Stimulated activated CD4-positive, alpha-beta T cell treated with anti-CD3 and anti-CD28 coated beads, Interleukin-4, amount 100 ng/mL, for 1 hour (primary cell): Measurements from ENCODE around the gene ABTB2.

Experiments
- DNase-seq: peaks from one replicate; pipeline ENCODE4 v3.0.0-alpha.2; 2020

Gene ABTB2

DNA sequence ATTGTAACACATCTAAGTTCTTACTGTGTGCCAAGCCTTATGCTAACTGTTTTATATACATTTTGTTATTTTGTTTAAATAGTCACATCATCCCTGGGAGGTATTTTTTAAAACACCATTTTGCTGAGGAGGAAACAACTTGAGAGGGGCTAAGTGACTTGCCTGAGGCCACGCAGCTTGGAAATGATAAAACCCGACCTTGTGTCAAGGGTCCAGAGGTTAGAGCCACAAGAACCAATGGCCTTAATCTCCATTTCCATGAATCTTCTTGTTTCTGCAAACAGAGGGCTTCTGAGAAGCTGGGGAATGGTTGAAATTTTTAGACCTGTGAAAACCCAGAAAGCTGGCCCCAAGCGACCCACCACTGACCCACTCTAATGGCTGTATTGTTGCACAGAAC, 16.7 kb downstream of the ABTB2 start:
- no peak for DNase-seq

DNA sequence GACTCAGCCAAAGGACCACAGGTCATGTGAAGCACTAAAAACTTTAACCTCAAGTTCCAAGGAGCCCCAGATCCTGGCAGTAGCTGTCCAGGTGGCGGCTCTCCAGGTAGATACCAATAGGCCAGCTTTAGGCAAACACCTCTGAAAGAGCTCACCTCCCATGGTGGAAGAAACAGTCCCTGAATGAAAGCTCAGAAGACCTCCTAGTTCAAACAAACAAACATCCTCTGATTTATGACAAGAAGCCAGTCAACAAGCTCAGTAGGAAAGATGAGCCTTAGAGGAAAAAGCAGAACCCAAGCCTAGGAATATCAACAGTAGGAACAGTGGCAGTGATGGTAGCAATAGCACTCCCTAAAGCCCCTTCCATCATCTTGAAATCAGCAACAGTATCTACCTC, 17.2 kb downstream of the ABTB2 start:
- DNase-seq = no peak

DNA sequence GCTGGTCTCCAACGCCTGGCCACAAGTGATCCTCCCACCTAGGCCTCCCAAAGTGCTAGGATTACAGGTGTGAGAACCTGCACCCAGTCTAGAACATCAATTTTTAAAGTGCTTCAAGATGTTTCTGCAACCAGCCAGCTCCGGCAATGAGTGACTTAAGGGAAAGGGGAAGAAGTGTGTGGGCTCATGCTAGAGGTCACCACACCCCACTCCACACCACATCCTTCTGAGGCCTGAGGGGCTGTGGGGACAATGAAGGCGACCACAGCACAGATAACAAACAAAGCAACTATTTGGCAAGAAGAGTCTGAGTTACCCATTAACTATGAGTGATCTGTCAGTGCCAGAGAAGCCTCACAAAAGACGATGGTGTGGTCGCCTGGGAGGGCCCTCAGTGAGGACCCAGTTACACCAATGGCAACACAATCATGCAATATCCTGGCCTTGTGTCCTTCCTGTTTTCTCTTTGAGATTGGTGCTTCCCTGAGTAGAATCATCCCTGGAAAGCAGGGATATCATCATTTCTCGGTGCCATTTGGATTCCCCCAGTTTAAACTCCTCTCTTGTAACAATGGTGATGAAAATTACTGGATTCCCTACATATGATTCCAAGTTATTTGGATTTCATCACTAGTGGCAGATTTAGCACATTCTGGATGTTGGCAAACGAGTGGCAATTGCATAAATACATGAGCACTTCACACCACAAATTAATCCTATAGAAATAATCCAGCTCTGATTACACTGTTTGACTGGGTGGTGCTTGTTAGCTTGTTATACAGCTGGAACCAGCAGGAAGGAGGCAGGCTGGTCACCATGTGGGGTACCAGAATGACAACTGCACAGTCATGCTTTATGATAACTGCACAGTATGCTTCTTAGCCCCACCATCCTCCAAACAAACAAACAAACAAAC, 18.4 kb downstream of the ABTB2 start:
- no peak for DNase-seq

DNA sequence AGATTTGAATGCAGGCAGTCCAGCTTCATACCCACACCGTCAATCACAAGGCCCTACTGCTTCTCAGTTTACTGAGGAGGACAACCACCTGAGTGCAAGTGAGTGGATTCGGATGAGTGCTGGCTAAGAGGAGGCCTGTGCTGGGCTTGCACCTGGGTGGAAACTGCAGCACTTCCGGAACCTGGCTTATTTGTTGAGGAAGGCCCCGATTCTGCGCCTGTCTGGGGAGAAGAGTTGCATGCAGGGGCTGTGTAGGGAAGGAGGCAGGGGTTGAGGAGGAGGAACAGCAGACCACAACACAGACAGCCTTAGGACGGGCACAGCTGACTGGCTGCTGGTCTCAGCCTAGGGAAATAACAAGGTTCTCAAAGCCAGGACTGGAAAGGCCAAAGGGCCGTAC, 20.8 kb downstream of the ABTB2 start:
- no peak for DNase-seq

DNA sequence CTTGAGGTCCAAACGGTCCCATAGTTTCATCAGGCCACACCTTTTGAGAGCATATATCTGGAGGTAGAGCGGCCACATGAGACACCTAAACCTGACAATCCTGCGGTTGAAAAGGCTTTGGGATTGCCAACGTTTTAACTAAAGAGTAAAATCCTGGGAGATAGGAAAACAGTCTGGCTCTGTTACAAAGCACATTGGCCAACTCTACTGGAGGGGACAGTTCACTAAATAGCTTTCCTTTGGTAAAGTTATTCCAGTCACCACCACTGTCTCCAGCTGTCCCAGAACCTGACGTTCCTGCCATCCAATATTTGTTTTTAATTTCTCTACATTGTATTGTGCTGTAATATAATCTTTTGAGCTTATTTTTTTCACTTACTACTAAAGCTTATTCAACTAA, 22.0 kb downstream of the ABTB2 start:
- DNase-seq = no peak

DNA sequence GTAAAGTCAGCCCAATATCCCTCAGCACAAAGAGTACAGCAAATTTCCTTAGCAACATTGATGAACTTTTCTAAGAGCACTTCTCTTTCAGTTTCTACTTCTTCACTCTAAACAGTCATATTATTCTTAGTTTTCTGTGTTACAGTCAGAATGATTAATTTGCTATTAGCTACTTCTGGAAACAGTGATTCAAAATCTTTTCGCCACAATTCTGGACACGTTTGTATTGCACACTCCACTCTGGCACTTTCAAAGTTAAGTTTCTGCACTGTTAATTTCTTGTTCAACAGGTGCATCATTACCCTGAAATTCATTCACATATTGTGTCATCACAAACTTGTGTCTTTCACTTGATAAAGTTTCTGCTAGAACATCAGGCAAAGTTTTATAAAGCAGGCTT, 22.5 kb downstream of the ABTB2 start:
- DNase-seq = no peak

DNA sequence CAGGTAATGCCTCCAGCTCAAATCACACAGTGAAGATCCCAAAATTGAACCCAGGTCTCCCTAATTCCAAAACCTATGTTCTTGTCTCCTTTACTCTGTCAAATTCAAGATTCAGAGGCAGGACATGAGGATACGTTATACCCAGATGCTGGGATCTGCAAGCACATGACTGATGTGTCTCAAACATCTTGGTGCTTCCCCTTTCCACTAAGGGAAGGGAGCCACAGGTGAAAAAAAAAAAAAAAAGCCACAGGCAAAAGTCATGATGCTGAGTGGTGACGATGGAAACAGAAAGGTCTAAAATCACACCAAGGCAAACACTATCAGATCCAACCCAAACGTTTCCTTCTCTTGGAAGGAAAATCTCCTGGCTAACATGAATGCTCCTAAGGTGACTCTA, 24.0 kb downstream of the ABTB2 start:
- no peak for DNase-seq

DNA sequence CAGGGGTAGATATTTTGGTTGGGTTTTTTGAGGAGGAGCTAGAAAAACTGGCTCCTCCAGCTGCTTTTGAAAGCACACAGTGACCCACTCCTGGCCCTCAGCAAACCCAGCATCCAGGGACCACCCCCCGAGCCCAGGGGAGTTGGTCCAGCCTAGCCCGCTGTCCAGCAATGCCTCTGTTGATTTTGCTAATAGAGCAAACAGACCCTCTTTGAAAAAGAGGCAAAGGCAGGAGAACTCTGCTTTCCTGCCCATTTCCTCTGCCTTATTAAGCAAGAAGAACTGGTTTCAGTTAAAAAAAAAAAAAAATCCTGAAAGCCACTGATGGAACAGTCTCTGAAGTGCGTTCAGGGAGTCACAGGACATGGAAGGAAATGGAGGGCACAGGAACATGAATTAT, 25.3 kb downstream of the ABTB2 start:
- no peak for DNase-seq

DNA sequence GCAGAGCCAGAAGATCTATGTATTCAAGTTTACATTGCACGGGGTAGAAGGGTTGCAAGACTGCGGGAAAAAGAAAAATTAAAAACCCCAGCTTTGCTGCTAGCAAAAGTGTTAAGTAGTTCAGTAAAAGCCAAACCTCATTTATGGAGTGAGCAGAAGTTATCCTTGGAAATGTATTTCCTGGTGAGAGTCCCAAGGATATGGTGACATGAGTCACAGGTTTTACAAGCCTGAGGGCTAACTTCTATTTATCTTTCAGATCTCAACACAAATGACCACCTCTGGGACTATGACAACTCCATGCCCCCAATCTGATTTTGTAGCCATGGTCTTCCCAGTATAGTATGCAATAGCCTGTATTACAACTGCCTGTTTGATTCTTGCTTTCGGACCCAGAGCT, 26.1 kb downstream of the ABTB2 start:
- no peak for DNase-seq

DNA sequence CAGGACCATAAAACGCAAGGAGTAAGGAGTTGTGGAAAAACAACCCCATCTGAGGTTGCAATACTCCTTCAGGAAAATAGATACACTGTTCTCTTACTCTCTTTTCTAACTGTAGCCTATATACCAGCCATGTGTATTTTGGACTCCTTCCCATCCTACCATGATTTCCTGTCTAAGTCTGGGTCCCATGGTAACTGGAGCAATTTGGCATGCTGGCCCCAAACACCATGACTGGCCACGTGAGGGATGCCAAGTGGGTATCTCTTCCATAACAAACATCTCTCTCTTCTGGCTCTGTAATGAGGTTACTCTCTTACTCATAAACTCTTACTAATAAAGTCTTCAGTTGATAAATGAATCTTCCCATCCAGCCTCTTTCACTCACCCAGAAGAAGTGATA, 26.5 kb downstream of the ABTB2 start:
- DNase-seq = no peak

DNA sequence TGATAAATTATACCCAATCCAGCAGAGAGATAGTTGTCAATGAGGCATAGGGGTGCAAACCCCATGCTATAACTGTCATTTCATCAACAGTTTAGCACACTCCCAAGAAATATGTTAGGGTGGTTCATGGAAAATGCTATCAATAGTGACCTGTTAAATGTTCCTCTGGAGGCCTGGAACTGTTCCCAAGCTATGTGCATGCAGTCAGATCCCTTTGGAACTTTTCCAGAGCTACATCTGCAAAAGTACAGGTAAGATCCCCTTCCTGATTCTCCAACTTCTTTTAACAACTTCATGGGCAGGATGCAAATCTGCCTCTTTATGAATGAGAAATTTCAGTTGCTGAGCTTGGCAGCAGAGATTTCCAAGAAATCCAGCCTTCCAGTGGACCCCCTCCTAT, 27.2 kb downstream of the ABTB2 start:
- no peak for DNase-seq

DNA sequence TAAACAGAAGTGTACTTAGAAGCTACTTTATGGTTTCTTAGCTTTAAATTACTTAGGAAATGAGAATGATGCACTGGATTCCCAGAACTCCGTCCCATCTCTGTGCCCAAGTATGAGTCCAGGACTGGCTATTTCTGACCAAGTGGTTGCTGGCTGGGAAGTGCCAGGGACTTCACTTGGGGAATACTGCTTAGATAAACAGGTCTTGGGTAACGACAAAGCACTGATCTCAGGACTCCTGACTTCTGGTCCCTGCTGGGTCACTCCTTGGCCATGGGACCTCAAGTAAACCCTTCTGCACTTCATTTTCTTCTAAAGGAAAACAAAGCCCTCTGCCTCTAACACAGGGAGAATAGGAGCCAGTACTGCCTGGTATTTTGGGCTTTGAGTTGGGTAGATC, 27.9 kb downstream of the ABTB2 start:
- DNase-seq = no peak

DNA sequence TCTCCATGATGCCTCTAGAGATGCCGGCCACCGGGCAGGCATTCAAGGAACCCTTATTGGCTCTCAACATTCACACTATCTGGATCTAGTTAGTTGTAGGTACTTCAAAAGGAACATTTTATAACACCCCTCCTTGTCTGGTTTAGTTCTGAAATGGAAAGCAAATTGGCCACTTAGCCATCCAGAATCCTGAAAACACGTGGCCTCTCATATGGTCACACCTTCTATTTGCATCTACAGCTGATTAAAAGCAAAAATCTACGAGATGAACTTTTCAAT, 29.2 kb downstream of the ABTB2 start:
- no peak for DNase-seq

DNA sequence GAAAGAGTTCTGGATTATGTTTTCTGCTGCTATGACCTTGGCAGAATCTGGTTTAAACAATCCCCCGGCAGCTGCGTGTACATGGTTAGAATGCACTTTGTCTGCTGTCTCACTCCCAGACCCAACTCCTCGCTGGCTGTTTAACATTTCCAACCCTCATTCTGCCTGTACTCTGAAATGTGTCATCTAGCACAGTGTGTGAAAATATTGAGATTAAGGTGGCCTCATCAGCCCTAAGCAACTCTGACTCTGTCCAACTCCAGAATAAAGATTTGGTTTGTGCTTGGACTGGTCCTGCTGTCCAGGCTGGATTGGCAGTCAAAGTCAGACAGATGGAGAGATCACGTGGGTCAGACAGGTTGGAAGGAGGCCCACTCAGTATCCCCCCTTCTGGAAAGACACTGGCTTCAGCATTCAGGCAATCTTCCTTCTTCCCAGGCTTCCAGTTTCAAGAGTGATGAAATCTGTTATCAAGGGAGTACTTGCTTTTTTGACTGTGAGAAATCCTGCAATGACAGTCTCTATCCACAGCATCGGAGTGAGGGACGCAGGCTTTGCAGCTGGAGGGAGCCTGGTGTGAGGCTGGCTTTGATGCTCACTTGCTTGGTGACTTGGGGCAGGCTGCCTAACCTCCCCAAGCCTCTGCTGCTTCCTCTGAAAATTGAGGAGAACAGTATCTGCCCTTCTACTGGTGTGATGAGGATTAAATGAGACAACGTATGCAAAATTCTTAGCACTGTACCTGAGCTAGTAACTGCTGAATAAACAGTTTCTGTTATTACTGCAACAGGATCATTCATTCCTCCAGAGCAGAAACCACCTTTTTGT, 29.8 kb downstream of the ABTB2 start:
- DNase-seq = no peak

DNA sequence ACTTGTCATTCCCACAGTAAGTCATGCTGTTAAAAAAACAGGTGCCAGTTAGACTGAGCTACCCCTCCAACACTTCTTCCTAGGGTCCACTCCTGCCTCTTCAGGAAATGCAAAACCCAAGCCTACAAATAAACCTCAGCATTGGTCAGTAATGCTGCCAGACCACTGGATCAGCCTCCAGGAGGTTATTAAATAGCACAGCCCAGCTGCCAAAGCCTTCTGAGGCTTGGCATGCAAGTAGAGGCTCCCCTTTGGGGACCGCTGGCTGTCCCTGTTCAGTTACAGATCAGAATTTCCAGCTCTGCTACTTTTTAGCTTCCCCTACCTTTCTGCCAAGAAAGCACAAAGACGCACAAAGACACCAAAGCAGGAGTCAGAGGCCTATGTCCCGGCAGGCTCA, 33.3 kb downstream of the ABTB2 start:
- DNase-seq = no peak

DNA sequence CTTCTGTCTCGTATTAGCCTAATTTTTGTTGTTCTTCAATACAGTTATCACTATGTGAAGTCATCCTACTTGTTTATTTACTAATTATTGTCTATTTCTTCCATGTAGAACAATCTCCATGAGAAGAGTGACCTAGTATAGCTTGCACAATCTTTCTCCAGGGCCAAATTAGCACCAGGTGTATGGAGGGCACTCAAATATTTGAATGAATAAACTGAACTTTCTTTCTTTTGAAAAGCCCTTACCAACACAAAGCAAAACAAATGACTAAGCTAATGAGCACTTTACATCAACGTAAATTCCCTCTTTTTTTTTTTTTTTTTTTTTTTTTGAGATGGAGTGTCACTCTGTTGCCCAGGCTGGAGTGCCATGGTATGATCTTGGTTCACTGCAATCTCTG, 34.2 kb downstream of the ABTB2 start:
- DNase-seq = no peak

DNA sequence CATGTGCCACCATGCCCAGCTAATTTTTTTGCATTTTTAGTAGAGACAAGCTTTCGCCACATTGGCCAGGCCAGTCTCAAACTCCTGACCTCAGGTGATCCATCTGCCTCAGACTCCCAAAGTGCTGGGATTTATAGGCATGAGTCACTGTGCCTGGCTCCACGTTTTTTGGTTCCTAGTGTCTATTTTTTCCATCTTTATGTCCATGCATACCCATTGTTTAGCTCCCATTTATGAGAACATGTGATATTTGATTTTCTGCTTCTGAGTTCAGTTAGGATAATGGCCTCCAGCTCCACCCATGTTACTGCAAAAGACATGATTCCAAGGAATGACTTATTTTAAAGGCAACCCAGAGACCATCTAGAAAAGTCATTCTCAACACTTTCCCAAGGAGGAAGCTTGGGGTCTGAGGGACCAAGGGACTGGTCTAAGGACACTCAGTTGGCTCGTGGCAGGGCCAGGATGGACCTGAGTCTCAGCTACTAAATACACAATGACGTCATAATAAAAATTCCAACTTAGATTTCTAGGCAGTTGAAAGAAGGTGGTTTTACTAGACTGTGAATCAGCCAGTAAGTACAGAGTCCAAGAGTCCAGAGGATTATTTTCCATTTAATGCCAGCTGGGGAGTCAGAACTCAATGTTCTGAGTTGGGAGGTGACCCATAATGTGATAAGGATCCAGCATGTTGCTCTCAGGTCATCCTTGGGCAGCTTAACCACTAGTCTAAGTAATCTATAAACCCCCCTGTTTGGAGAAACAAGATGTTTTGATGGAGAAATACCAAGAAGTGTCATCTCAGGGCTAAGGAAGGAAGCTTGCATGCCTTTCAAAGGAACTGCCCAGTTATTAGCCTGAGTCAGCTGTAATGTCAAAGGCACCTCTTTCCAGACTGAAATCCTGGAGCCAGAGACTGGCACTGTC, 39.4 kb downstream of the ABTB2 start:
- no peak for DNase-seq

DNA sequence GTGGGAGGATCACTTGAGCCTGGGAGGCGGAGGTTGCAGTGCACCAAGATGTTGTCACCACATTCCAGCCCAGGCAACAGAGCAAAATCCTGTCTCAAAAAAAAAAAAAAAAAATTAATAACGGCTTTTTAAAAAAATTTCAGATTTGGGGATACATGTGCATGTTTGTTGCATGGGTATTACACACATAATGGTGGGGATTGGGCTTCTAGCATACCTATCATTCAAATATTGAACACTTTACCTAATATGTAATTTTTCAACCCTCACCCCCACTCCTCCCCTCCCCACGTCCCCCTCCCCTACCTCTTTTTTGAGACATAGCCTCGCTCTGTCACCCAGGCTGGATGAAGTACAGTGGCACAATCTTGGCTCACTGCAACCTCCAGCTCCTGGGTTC, 40.1 kb downstream of the ABTB2 start:
- no peak for DNase-seq

DNA sequence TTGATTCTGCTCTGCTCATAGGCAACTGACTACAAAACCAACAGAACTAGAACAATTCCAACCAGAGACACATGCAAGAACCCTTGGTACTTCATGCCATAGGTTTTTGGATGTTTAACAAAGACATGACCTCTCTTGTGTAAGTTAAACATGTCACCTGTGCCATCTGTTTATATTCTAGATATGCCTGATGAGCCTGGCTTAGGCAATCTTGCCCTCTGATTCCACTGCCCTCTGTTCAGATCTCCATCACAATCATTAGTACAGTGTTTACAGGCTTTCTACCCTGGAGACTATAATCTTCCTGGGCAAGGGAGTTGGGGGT, 40.8 kb downstream of the ABTB2 start:
- DNase-seq = no peak

DNA sequence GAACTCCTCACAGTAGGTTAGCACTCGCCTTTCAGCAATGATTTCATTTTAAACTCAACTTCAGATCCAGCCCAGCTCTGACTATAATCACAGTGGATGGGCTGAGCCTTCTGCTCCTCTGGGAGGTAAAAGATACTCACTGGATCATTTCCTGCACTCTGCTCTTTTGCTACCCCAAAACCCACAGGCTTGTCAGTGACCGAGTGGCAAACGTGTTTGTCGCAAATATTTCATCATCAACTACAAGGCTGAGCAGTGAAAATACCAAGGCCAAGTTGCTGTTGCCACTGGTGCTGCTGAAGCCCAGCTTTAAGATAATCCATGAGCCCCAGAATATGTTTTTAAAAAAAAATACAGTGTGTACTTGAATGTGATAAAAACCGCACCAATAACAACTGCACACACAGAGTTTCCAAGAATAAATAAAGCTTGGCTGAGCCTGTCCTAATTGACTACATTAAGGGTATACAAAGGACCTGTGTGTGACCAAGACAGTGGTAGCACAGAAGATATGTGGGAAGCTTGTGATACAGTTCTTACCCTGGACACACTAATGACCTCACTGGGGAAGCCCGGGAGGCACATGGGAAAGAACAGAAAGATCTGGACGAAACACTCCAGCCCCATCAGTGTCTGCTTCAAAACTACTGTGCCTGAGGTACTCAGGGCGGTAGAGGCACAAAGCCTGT, 41.3 kb downstream of the ABTB2 start:
- no peak for DNase-seq

DNA sequence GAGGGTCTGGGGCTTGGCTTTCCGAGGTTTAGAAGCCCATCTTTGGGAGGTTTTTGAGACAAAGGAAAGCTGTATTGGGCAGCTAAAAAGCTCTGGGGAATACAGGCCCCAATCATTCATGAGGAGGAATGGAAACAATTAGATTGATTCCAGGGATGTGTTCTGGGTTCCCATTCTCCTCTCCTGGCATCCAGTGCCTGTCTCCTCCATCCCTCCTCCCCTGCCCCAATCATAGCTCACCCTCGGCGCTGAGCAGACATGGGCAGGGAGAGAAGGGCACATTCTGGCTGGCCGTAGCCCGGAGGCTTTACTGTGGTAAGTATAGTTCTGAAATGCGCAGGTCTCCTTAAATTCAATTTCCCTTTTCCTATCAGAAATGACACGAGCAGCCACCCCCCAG, 42.4 kb downstream of the ABTB2 start:
- no peak for DNase-seq

DNA sequence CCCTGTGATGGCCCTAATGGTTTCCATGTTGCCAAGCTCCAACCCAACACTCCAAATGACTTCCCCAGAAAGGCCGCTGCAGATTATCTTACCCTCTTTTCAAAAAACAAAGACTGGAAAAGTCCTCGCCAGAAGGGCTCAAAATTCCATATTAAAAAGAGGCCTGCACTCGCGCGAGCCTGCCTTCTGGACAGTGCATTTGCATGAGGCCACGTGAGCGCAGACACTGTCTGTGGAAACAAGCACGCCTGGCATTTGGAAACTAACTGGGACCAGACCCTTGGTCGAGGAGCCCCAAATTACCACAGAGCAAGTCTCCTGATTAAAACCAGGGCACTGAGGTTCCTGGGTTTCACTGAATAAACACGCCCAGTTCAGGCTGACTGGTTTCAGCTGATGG, 42.9 kb downstream of the ABTB2 start:
- DNase-seq = no peak

DNA sequence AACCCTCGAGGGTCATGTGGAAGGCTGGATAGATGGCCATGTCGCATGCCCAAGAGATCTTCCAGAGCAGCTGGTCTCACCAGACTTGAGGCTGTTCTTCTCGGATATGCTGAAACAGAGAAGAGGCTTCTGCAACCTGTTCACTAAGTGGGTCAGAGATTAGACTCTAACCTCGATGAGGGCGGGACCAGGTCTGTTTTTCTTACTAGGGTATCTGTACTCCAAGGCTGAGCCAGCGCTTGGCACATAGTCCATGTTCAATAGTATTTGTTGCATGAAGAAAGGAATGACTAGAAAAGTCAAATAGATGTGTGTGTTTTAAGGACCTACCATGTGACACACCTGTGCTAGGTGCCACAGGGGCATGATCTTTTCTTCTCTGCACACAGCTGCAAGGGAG, 43.6 kb downstream of the ABTB2 start:
- no peak for DNase-seq
